ENCODE measurements around the gene KSR2. TPM values are rescaled to one million over a fixed set of nuclear protein-coding genes. Genes with fewer than 3 reads are reported as not detected.

Gene KSR2
- total RNA-seq, 1 donor from 2014 or later = 0.78 TPM

- no peak for DNase-seq
Measured at GRCh38 chr12:117526757-117527478, 441.9 kb downstream of the KSR2 start.

GRCh38 chr12:117525766-117526165 lies 443.0 kb downstream of the KSR2 start:
- DNase-seq = no peak

DNA sequence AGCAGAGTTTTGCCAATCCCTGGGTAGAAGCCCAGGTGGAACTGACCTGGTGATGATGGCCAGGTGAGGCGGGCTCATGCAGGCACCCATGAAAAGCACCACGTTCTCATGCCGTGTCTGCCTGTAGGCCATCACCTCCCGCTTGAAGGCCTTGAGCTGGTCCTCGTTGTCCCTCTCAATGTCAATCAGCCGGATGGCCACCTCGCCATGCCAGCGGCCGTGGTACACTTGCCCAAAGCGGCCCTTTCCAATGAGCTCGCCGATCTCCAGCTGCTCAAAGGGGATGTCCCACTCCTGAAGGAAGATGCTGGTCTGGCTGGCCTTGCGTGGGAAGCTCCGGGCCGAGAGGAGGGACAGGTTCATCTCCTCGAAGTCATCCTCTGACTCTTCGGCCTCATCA lies 444.0 kb downstream of the KSR2 start:
- DNase-seq = no peak

DNA sequence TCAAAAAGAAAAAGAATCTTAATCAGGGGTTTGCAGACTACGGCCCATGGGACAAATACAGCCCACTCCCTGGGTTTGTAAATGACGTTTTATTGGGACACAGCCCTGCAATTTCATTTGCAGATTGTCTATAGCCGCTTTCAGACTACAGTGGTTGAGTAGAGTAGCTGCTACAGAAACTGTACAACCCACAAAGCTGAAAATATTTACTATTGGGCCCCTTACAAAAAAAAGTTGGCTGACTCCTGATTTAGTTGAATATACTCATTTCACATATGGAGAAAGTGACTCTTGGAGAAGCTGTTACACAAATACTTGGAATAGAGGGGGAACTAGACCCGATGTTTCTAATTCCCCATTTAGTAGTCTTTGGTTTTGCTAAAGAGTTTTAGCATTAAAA lies 444.8 kb downstream of the KSR2 start:
- DNase-seq = no peak

- DNase-seq = no peak
Measured at GRCh38 chr12:117522559-117522958, 446.2 kb downstream of the KSR2 start.

- no peak for DNase-seq
Measured at GRCh38 chr12:117521867-117522266, 446.9 kb downstream of the KSR2 start.

DNA sequence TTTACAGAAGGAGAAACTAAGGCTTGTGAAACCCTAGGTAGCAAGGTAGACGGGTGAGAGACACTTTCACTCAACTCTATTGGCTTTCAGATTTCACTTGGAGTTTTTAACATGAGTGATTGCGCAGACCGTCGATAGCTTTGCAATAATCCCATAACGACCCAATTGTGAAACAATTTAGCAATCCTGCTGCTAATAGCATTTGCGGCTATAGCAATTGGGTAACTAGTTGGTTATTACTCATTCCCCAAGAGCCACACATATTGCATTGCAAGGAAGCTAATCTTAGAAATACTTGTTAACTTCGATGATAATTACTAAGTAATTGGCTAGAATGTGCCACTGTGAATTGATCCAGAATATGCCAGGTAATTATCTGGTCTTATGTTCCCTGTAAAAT lies 447.4 kb downstream of the KSR2 start:
- no peak for DNase-seq

DNA sequence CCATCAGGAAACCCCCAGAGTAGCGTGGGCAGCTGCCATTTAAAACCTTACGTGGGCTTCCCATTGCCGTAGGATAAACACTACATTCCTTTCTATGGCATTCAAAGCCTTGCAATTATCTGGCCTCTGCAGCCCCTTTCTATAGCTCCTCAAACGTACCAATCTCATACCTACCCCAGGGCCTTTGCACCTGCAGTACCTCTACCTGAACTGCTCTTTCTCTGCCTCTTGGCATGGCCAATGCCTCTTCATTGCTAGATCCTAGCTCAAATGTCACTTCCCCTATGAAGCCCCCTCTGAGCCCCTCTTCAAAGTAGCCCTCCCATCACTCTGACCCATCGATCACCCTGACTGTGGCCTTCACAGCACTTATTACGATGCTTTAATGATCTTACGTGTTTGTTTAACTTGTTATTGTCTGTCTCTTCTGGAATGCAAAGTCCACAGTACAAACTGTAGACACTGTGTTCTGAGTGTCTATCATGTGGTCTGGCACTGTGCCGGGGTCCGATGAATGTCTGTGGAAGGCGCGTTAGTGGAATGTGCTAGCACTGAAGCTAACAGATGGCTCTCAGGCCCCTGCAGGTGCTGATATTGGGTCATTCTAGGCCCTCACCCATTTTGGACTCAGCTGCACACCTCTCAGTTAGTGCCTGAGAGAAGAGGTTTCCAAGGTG lies 450.1 kb downstream of the KSR2 start:
- DNase-seq = no peak

DNA sequence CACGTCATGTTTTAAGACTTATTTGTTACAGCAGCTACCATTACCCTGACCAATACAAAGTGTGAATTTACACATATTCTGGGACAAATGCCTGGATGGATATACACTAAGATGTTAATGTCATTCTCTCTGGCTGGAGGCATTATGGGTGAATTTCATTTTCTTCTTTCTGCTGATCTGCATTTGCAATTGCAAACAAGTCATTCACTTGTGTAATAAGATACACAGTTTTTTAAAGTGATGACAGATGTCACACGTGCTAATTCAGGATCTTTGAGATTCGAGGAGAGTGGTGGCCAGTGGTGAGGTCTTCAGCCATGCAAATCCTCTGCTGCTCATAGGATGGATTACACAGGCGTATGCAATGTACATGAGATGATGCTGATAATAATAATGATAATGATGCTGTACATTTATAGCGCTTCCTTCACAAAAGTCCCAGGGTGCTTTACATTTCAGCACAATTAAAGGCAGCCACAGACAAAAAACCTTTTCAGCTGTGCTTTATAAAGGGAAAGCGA lies 451.5 kb downstream of the KSR2 start:
- no peak for DNase-seq

- no peak for DNase-seq
Measured at GRCh38 chr12:117516034-117516433, 452.8 kb downstream of the KSR2 start.

- peak; percentile 29 for DNase-seq
Measured at GRCh38 chr12:117514016-117514415, 454.8 kb downstream of the KSR2 start.

DNA sequence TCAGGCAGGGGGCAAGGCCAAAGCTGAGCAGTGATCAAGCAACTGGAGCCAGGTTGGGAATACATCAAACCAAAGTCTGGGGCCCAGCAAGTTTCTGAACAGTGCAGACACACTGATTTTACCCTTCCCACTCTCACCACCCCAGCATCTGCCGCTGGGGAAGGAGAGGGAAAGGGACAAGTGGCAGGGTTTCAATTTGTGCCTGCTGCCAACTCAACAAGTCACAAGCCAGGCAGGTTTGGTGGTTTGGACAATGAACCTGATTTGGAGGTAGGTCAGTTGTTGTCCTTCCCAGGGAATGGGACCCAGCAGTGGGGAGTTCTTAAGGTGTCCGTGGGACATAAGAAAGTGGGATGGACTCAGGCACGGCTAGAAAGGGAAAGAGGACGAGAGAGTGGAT lies 455.4 kb downstream of the KSR2 start:
- no peak for DNase-seq

DNA sequence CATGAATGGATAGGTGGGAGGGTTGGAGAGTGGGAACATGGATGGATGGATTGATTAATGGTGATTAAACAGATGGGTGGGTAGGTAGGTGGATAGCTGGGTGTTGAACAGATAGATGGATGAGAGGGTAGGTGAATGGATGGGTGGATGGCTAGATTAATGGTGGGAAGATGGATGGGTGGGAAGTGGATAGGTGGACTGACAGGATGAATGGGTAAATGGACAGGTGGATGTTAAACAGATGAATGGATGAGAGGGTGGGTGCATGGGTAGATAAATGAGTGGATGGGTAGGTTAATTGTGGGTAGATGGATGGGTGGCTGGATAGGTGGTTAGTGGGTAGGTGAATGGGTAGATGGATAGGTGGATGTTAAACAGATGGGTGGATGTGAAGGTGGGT lies 460.3 kb downstream of the KSR2 start:
- DNase-seq = no peak

DNA sequence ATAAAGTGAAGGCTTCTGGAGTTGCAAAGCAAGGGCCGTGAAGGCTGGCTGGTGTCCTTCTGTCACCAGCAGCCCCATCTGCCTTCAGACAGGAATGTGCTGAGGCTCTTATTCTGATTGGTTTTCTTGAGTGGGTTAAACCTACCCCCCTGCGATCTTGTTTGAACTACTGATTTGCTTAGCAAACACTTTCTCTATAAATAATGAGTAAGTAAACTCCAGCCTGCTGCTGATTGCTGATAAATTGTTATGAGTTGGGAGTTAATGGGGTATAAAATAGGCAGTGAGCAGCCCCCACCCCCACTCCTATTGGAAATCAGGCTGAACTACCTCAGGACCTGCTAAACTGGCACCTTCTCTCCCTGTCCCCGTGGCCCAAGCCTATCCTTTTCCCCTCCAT lies 461.2 kb downstream of the KSR2 start:
- DNase-seq = no peak

DNA sequence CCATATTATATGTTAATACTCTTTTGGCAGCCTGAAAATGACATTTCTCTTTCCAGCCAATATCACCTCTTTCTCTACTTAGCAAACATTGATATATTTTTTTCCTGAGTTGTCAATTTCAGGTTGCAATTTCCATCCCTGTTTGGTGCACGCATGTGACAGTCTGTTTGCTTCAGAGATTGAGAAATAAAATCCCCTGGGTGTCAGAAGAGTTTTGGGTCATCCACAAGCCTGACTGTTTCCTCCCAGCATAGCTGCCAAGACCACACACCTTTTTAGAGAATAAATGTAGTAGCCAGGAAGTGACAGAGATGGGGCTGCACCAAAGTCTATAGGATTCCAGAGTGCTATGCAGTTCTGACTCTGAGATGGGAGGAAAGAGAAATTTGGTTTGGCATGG lies 462.5 kb downstream of the KSR2 start:
- DNase-seq = no peak

DNA sequence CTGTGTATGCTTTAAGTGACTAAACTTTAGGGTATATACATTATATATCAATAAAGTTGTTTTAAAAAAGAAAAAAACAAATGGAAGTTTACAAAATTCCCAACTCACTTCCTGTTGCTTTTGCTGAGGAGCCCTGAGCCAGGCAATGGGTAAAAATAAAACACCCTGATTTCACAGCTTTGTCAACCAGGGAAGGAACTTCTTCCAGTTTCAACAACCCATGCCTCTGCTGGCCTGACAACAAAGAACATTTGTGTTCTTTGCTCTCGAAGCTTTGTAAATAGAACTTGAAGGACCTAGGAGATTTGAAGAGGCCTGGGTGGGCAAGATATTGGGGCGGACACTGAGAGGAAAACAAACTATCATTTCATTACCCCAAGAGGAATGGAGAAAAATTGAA lies 466.2 kb downstream of the KSR2 start:
- no peak for DNase-seq

DNA sequence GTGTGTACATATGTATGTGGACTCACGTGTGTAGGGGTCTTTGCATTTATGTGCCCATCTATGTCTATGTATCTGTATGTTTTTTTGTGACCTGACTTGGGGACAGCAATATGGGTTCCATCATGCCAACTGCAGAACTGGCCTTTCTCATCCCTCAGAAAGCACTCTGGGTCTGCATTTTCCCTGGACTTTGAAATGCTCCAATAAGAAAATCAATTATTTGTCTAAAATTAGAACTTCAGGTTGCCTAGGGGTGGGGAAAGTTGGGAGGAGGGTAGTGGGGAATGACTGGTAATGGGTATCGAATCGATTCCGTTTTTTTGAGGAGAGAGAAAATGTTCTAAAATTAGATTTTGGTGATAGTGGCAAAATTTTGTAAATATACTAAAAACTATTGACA lies 466.6 kb downstream of the KSR2 start:
- DNase-seq = no peak

- no peak for DNase-seq
Measured at GRCh38 chr12:117501076-117501869, 467.5 kb downstream of the KSR2 start.

- DNase-seq = no peak
Measured at GRCh38 chr12:117499759-117500485, 468.9 kb downstream of the KSR2 start.

GRCh38 chr12:117498880-117499279 lies 469.9 kb downstream of the KSR2 start:
- DNase-seq = no peak

GRCh38 chr12:117498256-117498655 lies 470.5 kb downstream of the KSR2 start:
- DNase-seq = no peak

- DNase-seq = no peak
Measured at GRCh38 chr12:117497407-117497806, 471.4 kb downstream of the KSR2 start.
